ENCODE measurements around the gene SLC17A4.

Gene SLC17A4, protein sequence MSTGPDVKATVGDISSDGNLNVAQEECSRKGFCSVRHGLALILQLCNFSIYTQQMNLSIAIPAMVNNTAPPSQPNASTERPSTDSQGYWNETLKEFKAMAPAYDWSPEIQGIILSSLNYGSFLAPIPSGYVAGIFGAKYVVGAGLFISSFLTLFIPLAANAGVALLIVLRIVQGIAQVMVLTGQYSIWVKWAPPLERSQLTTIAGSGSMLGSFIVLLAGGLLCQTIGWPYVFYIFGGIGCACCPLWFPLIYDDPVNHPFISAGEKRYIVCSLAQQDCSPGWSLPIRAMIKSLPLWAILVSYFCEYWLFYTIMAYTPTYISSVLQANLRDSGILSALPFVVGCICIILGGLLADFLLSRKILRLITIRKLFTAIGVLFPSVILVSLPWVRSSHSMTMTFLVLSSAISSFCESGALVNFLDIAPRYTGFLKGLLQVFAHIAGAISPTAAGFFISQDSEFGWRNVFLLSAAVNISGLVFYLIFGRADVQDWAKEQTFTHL

DNA sequence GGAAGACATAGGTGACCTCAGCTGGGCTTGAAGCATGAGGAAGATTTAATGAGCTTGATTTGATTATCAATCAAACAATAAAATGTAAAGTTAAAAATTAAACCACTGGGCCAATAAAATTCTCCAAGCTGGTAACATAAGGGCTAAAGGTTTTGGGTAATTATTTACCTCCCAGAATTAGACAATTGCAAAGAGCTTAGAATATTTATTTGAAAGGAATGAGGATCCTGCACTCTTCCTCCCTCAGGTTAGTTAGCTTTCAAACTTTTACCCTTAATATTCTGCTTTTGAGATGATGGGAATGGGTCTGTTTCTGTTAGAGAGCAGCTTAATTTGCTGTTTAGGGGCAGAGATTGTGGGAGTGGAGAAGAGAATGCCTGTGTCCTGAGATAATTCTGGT lies at the start of gene SLC17A4:
SLC17A4 (plus strand) TSS at position 208 of the 400 bp plus-strand sequence. CDS start 7,221 bp downstream, outside the sequence.
- H3K4me1 ChIP-seq (ENCODE audit: insufficient read depth, poor library complexity, severe bottlenecking): no peaks in the 10 kb centered on the region

DNA sequence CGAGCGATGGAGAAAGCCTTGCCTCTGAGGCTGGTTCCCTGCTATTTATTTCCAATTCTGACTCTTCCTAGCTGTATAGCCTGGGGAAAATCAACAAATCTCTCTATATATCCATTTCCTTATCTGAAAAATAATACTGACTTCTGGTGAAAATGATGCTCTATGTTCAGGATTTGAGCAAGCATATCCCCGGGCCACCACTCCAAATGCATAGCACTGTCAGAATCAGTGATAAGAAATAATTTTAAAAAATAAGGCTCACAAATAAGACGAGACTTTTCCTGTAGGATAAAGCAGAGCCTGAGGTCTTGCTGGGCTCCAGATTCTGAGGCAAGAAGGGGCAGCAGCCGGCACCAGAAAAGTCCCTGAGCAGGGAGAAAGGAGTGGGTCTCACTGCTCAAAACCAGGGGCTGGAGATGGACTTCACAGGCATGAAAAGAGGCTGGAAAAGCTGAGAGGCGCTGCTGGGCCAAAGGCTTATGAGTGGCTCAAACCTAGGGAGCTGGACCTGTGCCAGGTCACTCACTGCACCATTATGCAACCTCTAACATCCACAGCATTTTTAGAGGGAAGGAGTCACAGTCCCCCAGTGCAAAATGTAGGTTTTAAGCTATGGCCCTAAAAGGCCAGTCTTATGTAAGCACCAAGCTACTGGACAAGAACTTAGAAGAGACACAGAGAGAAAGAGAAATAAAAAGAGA lies 48.1 kb upstream of the SLC17A4 start:
- ATAC-seq (ENCODE audit: low read depth) (no peak), DNase-seq (ENCODE audit: low spot score) (no peak)
- H3K4me1 ChIP-seq (ENCODE audit: insufficient read depth, poor library complexity, severe bottlenecking): no peaks in the 10 kb centered on the region
- no peaks in the 10 kb centered on the region for H3K9me3 ChIP-seq (ENCODE audit: severe bottlenecking)
- H3K36me3 ChIP-seq (ENCODE audit: low read depth): no peaks in the 10 kb centered on the region
- no peak overlapping the region for H3K27ac ChIP-seq (ENCODE audit: poor library complexity, severe bottlenecking)
- H3K27me3 ChIP-seq (ENCODE audit: insufficient read depth, poor library complexity, severe bottlenecking): no peaks in the 10 kb centered on the region
- H3K4me3 ChIP-seq (ENCODE audit: severe bottlenecking): no peak overlapping the region
- TF ChIP-seq, protein P1, sequence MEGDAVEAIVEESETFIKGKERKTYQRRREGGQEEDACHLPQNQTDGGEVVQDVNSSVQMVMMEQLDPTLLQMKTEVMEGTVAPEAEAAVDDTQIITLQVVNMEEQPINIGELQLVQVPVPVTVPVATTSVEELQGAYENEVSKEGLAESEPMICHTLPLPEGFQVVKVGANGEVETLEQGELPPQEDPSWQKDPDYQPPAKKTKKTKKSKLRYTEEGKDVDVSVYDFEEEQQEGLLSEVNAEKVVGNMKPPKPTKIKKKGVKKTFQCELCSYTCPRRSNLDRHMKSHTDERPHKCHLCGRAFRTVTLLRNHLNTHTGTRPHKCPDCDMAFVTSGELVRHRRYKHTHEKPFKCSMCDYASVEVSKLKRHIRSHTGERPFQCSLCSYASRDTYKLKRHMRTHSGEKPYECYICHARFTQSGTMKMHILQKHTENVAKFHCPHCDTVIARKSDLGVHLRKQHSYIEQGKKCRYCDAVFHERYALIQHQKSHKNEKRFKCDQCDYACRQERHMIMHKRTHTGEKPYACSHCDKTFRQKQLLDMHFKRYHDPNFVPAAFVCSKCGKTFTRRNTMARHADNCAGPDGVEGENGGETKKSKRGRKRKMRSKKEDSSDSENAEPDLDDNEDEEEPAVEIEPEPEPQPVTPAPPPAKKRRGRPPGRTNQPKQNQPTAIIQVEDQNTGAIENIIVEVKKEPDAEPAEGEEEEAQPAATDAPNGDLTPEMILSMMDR (IDR thresholded peaks at IDR 0.05; ENCODE audit: poor library complexity, severe bottlenecking): no peak

More for the DNA sequence above, at the start of gene SLC17A4:
- Histone ChIP-seq H3K4me3 (ENCODE audit: severe bottlenecking) (no peak within 1 kb of the TSS), H3K36me3 (ENCODE audit: low read depth) (no peaks in the 10 kb centered on the region), H3K27ac (ENCODE audit: poor library complexity, severe bottlenecking) (no peak within 1 kb of the TSS), H3K9me3 (ENCODE audit: severe bottlenecking) (no peaks in the 10 kb centered on the region), H3K27me3 (ENCODE audit: insufficient read depth, poor library complexity, severe bottlenecking) (peaks cover 7% of the 10 kb centered on the region)
- TF ChIP-seq, protein P1 (IDR thresholded peaks at IDR 0.05; ENCODE audit: poor library complexity, severe bottlenecking): no peak
- no peak for DNase-seq (ENCODE audit: low spot score)
- ATAC-seq (ENCODE audit: low read depth): no peak

DNA sequence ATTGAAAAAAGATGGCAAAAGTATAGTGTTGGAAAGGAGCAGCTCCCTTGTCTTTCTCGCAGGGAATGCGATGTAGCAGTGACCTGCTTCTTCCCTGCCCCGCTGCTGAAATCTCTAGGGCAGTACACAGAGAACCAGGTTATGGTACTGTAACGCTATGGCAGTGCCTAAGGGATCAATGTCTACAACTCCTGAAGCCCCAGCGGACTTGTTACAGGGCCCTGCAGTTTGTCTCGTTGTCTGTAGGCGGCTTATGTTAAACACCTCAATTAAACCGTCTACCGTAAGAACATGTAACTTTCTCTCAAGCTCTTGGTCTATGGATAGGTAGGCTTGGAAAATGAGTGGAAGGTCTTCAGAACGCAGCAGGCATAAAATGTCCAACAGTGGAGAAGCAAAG lies 44.8 kb upstream of the SLC17A4 start:
- no peak for DNase-seq (ENCODE audit: low spot score)
- no peak for ATAC-seq (ENCODE audit: low read depth)
- Histone ChIP-seq H3K9me3 (ENCODE audit: severe bottlenecking) (no peaks in the 10 kb centered on the region), H3K4me1 (ENCODE audit: insufficient read depth, poor library complexity, severe bottlenecking) (no peaks in the 10 kb centered on the region), H3K36me3 (ENCODE audit: low read depth) (no peaks in the 10 kb centered on the region), H3K27me3 (ENCODE audit: insufficient read depth, poor library complexity, severe bottlenecking) (no peaks in the 10 kb centered on the region), H3K4me3 (ENCODE audit: severe bottlenecking) (no peak overlapping the region), H3K27ac (ENCODE audit: poor library complexity, severe bottlenecking) (no peak overlapping the region)
- TF ChIP-seq, protein P1 (IDR thresholded peaks at IDR 0.05; ENCODE audit: poor library complexity, severe bottlenecking): no peak

DNA sequence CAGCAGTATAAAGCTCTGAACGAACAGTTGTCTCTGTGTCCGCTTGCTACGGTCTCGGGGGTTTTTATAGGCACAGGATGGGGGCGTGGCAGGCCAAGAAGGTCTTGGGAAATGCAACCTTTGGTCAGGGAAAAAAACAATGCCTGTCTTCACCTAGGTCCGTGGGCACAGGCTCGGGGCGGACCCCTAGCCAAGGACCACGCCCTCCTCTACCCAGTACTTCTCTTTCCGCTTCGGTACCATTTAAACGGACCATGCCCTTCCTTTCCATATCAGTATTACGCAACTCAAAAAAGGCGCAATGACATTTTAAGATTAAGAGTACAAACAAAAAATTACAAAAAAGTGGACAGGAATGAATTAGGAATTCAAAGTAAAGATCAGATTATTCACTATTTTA lies 44.3 kb upstream of the SLC17A4 start:
- no peak for DNase-seq (ENCODE audit: low spot score)
- no peaks in the 10 kb centered on the region for H3K9me3 ChIP-seq (ENCODE audit: severe bottlenecking)
- TF ChIP-seq, protein P1 (IDR thresholded peaks at IDR 0.05; ENCODE audit: poor library complexity, severe bottlenecking): no peak
- H3K4me1 ChIP-seq (ENCODE audit: insufficient read depth, poor library complexity, severe bottlenecking): no peaks in the 10 kb centered on the region
- no peak for ATAC-seq (ENCODE audit: low read depth)
- no peaks in the 10 kb centered on the region for H3K36me3 ChIP-seq (ENCODE audit: low read depth)
- no peak overlapping the region for H3K27ac ChIP-seq (ENCODE audit: poor library complexity, severe bottlenecking)
- no peak overlapping the region for H3K4me3 ChIP-seq (ENCODE audit: severe bottlenecking)
- H3K27me3 ChIP-seq (ENCODE audit: insufficient read depth, poor library complexity, severe bottlenecking): no peaks in the 10 kb centered on the region

Data from RWPE2 (cell line).